ENCODE measurements around the gene BPIFA2. TPM values are rescaled to one million over a fixed set of nuclear protein-coding genes. Genes with fewer than 3 reads are reported as not detected.

Gene BPIFA2
- total RNA-seq, 1 experiment from 2014 or later: not detected

- peak; percentile 17 for DNase-seq
- Histone ChIP-seq H4K20me1 (ENCODE audit: control insufficient read depth, insufficient read depth, insufficient read length) (no peaks in the 10 kb centered on the region), H3K27ac (ENCODE audit: insufficient read length, low read depth, low read length) (no peak overlapping the region), H2BK12ac (ENCODE audit: insufficient read length, low read depth, low read length) (no peak overlapping the region), H3K23ac (ENCODE audit: insufficient read length, low read depth, low read length) (no peak overlapping the region), H2BK15ac (ENCODE audit: low read depth, low read length) (no peak overlapping the region), H2BK20ac (ENCODE audit: low read depth, low read length, poor library complexity, severe bottlenecking) (no peak overlapping the region), H2BK5ac (ENCODE audit: insufficient read length, low read length) (no peak overlapping the region), H3K4ac (ENCODE audit: low read depth, low read length) (no peak overlapping the region), H2AFZ (ENCODE audit: low read length) (no peak overlapping the region), H3K9ac (ENCODE audit: extremely low read depth, insufficient read length, low read length) (no peak overlapping the region), H3K79me1 (ENCODE audit: insufficient read depth, low read depth, low read length, poor library complexity, severe bottlenecking) (no peaks in the 10 kb centered on the region), H3K4me1 (ENCODE audit: insufficient read depth, low read length) (no peaks in the 10 kb centered on the region), H4K8ac (replicated peaks; ENCODE audit: insufficient read length, low read depth, low read length) (no peak overlapping the region), H3K4me2 (ENCODE audit: insufficient read depth, insufficient read length, low read length) (no peak overlapping the region), H4K5ac (ENCODE audit: insufficient read length, low read depth, low read length) (no peak overlapping the region), H3K23me2 (ENCODE audit: insufficient read length, low read depth, low read length, poor library complexity, severe bottlenecking) (peaks cover 3% of the 10 kb centered on the region), H3K79me2 (ENCODE audit: insufficient read depth, low read length) (no peaks in the 10 kb centered on the region), H3K56ac (ENCODE audit: insufficient read length, low read depth, low read length) (no peak overlapping the region), H2AK5ac (ENCODE audit: insufficient read length, low read length) (no peak overlapping the region), H3K27me3 (ENCODE audit: insufficient read depth, low read length) (no peaks in the 10 kb centered on the region), H3K14ac (ENCODE audit: insufficient read depth, low read length) (no peak overlapping the region), H4K91ac (ENCODE audit: insufficient read length, low read depth, low read length) (no peak overlapping the region), H3T11ph (ENCODE audit: low read length) (no peak overlapping the region), H3K18ac (ENCODE audit: insufficient read length, low read depth, low read length) (no peak overlapping the region), H2BK120ac (ENCODE audit: low read depth, low read length, poor library complexity, severe bottlenecking) (no peak overlapping the region), H3K9me3 (ENCODE audit: control insufficient read depth, low read depth, low read length) (no peaks in the 10 kb centered on the region)
- H3K4me3 Mint-ChIP-seq: no peak overlapping the region
- TF ChIP-seq CTCF (conservative IDR thresholded peaks at IDR 0.05): no peak
- no peaks in the 10 kb centered on the region for H3K4me1 Mint-ChIP-seq
- H3K27me3 Mint-ChIP-seq (ENCODE audit: low read depth): peaks cover 37% of the 10 kb centered on the region
- peaks cover 0 to 4% of the 10 kb centered on the region in 2 experiments; a peak in 1 of 5 replicates for H3K9me3 Mint-ChIP-seq
- H3K27ac Mint-ChIP-seq: no peak overlapping the region; a peak in 1 of 7 replicates
- no CpG with 5 or more reads among the region's 4 CpGs for WGBS (ENCODE audit: extremely low coverage, insufficient read length, low lambda C conversion rate)
- no peaks in the 10 kb centered on the region for H3K36me3 Mint-ChIP-seq (ENCODE audit: insufficient read depth in 1 of 3, low read depth in 3 of 3)
These were observed 19.9 kb upstream of the BPIFA2 start for GRCh38 chr20:33148040-33148439.
